OCI-LY7 (cell line): Measurements from ENCODE around the gene FSTL1.

Experiments
- EZH2phosphoT487 ChIP-seq: fragments of 200-600 bp; sonication (generic); IDR thresholded peaks from 2 replicates; pipeline ENCODE4 v1.6.1; 2018; ENCODE audit warnings: low read depth, borderline replicate concordance, mild to moderate bottlenecking, mixed run types, antibody characterized with exemption, low read length, moderate library complexity, mixed read lengths
- TF ChIP-seq, protein P1 (sequence below): fragments of 200-600 bp; sonication (generic); conservative IDR thresholded peaks from 2 replicates; pipeline ENCODE4 v1.5.1; 2014; ENCODE audit warnings: mild to moderate bottlenecking, antibody characterized with exemption, low read length, moderate library complexity, mixed read lengths

DNA sequence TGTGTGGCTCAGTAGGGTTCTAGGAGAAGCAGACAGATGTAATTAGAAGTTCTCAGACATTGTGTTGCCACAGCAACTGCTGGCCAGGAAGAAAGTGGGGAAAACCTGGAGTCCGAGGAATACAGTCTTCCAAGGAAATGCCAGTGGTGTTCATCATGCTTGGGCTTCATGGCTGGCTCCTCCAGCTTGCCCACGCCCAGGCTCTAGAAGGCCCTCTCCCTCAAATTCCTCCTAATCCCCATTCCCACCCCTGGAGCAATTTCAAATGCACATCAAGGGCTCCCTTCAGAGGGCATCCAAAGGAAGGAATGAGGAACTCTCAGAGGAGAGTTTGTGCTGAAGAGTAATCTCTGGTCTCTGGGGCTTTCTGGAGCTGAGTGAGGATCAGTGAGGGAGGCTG is 21.9 kb downstream of the FSTL1 start:
- TF ChIP-seq, protein P1, sequence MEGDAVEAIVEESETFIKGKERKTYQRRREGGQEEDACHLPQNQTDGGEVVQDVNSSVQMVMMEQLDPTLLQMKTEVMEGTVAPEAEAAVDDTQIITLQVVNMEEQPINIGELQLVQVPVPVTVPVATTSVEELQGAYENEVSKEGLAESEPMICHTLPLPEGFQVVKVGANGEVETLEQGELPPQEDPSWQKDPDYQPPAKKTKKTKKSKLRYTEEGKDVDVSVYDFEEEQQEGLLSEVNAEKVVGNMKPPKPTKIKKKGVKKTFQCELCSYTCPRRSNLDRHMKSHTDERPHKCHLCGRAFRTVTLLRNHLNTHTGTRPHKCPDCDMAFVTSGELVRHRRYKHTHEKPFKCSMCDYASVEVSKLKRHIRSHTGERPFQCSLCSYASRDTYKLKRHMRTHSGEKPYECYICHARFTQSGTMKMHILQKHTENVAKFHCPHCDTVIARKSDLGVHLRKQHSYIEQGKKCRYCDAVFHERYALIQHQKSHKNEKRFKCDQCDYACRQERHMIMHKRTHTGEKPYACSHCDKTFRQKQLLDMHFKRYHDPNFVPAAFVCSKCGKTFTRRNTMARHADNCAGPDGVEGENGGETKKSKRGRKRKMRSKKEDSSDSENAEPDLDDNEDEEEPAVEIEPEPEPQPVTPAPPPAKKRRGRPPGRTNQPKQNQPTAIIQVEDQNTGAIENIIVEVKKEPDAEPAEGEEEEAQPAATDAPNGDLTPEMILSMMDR: no peak
- TF ChIP-seq EZH2phosphoT487: no peak
